Left ventricle myocardium inferior (tissue), 1 donor: ENCODE results near the gene PLCD3. TPM values are rescaled to one million over a fixed set of nuclear protein-coding genes. Genes with fewer than 3 reads are reported as not detected.
"Not testable (repeated sequence)": the region's sequence is repeated elsewhere in the genome, so short reads cannot be mapped to it uniquely, and the experiment has no call there.

Experiments used
- DNase-seq: peaks from one replicate; pipeline ENCODE4 v3.0.0-alpha.2; 2020
- H3K27ac ChIP-seq: fragments of 200-600 bp; replicated peaks from 2 replicates; pipeline ENCODE4 v1.8.0; 2021
- H3K27me3 ChIP-seq: fragments of 200-600 bp; 2 replicates; pipeline ENCODE4 v1.8.0; 2021; ENCODE audit warnings: low read depth
- H3K36me3 ChIP-seq: fragments of 200-600 bp; 2 replicates; pipeline ENCODE4 v1.8.0; 2021
- H3K4me1 ChIP-seq: fragments of 200-600 bp; 2 replicates; pipeline ENCODE4 v1.8.0; 2021
- H3K4me3 ChIP-seq: fragments of 200-600 bp; 2 replicates; pipeline ENCODE4 v1.8.0; 2021; ENCODE audit warnings: mild to moderate bottlenecking, moderate library complexity
- H3K9me3 ChIP-seq: fragments of 200-600 bp; replicated peaks from 2 replicates; pipeline ENCODE4 v1.8.0; 2021
- CTCF ChIP-seq: fragments of 200-600 bp; IDR thresholded peaks from 2 replicates; pipeline ENCODE4 v1.8.0; 2021; ENCODE audit warnings: antibody characterized with exemption, mild to moderate bottlenecking, borderline replicate concordance
- intact Hi-C: fragments of 100-400 bp; cut with micrococcal nuclease; formaldehyde crosslinking; loops from one replicate; pipeline ENCODE4 v1.11.0; 2022
- total RNA-seq: library from RNA; stranded (reverse); fragmentation: NEBNext Ultra II Directional; extraction: Animal tissue kit (Norgen Biotek cat#: 25700); gene quantifications from one replicate; pipeline ENCODE4 v1.2.1, GENCODE V29; 2021
- donor health status: DM: no; HTN: yes; CAD: no; lungs with severe emphysema.

The PLCD3 gene
- total RNA-seq, 1 donor from 2014 or later: 146 TPM

- peaks cover 97% of the 10 kb centered on the region for H3K4me1 ChIP-seq
- H3K27ac ChIP-seq: peak overlapping the region; percentile 99
- intact Hi-C loops: no loop called here
- no peaks in the 10 kb centered on the region for H3K9me3 ChIP-seq
- H3K4me3 ChIP-seq: peak overlapping the region; percentile 39
- no peaks in the 10 kb centered on the region for H3K27me3 ChIP-seq
- no peak for TF ChIP-seq CTCF
- no peak for DNase-seq
- no peaks in the 10 kb centered on the region for H3K36me3 ChIP-seq
Measured at GRCh38 chr17:45127207-45127547, 5.1 kb downstream of the PLCD3 start.

GRCh38 chr17:45125509-45125908 lies 6.8 kb downstream of the PLCD3 start:
- peaks cover 87% of the 10 kb centered on the region for H3K4me1 ChIP-seq
- intact Hi-C loops: no loop called here

GRCh38 chr17:45124797-45125122 lies 7.6 kb downstream of the PLCD3 start:
- H3K27me3 ChIP-seq, intact Hi-C loops, DNase-seq, H3K9me3 ChIP-seq, H3K4me3 ChIP-seq: not testable (repeated sequence)
- Histone ChIP-seq H3K36me3 (peaks cover 13% of the 10 kb centered on the region), H3K4me1 (peaks cover 80% of the 10 kb centered on the region), H3K27ac (peak overlapping the region; percentile 66)

More at GRCh38 chr17:45125509-45125908, 6.8 kb downstream of the PLCD3 start:
- peaks cover 5% of the 10 kb centered on the region for H3K36me3 ChIP-seq
- DNase-seq: no peak
- TF ChIP-seq CTCF: no peak
- no peak overlapping the region for H3K27ac ChIP-seq
- no peak overlapping the region for H3K4me3 ChIP-seq
- no peaks in the 10 kb centered on the region for H3K27me3 ChIP-seq
- H3K9me3 ChIP-seq: no peaks in the 10 kb centered on the region

GRCh38 chr17:45123930-45124796 lies 8.2 kb downstream of the PLCD3 start:
- TF ChIP-seq CTCF: no peak
- no peaks in the 10 kb centered on the region for H3K27me3 ChIP-seq
- intact Hi-C loops: no loop called here
- no peak for DNase-seq
- H3K9me3 ChIP-seq: no peaks in the 10 kb centered on the region
- peaks cover 19% of the 10 kb centered on the region for H3K36me3 ChIP-seq
- peaks cover 74% of the 10 kb centered on the region for H3K4me1 ChIP-seq
- no peak overlapping the region for H3K4me3 ChIP-seq
- peak overlapping the region; percentile 66 for H3K27ac ChIP-seq

- no peak for DNase-seq
- Histone ChIP-seq H3K4me1 (peaks cover 64% of the 10 kb centered on the region), H3K27ac (peak overlapping the region; percentile 66), H3K36me3 (peaks cover 28% of the 10 kb centered on the region), H3K4me3 (no peak overlapping the region), H3K27me3 (no peaks in the 10 kb centered on the region), H3K9me3 (no peaks in the 10 kb centered on the region)
- no peak for TF ChIP-seq CTCF
- intact Hi-C loops: no loop called here
Measured at GRCh38 chr17:45123076-45123770, 9.1 kb downstream of the PLCD3 start.

- intact Hi-C loops: no loop called here
- no peak for DNase-seq
- Histone ChIP-seq H3K36me3 (peaks cover 46% of the 10 kb centered on the region), H3K9me3 (no peaks in the 10 kb centered on the region), H3K4me1 (peaks cover 43% of the 10 kb centered on the region), H3K4me3 (no peak overlapping the region), H3K27me3 (no peaks in the 10 kb centered on the region), H3K27ac (no peak overlapping the region)
- no peak for TF ChIP-seq CTCF
Measured at GRCh38 chr17:45121055-45121454, 11.3 kb downstream of the PLCD3 start.
